HepG2 (cell line): ENCODE data around the gene TARBP2. TPM values are rescaled to one million over a fixed set of nuclear protein-coding genes. Genes with fewer than 3 reads are reported as not detected.
A peak's percentile ranks its signal among the peaks of the same experiment; 100 is the strongest.

Experiments
- ATAC-seq: fragments of 200-7000 bp; cut with Tn5 transposase; 3 replicates; pipeline ENCODE4 v1.9.1; 2020; ENCODE audit warnings: mild to moderate bottlenecking, moderate library complexity
- BruUV-seq: library from RNA; stranded (reverse); fragments of 400-500 nt; replicated peaks from 2 replicates; lab custom pipeline; 2021; lab: Mats Ljungman, UMichigan
- CTCF ChIA-PET: fragments of 300-600 bp; formaldehyde crosslinking; extraction: SDS; loops from one replicate; lab custom pipeline; 2021; ENCODE audit warnings: low total read pairs, inconsistent platforms, low intra/inter-chr PET ratio; lab: Yijun Ruan, JAX
- POLR2A ChIA-PET: fragments of 350-600 bp; sonication (Branson Sonifier 250); formaldehyde crosslinking; loops from one replicate; lab custom pipeline; 2020; ENCODE audit warnings: antibody characterized with exemption, inconsistent platforms; lab: Yijun Ruan, JAX
- DNase-seq: peaks from one replicate; pipeline ENCODE4 v3.0.0-alpha.2; 2015; ENCODE audit warnings: low spot score
- FAIRE-seq: peaks from 3 replicates; lab custom pipeline; 2011; peaks lifted over from hg19 to GRCh38; lab: Jason Lieb, UNC
- H2AFZ ChIP-seq: one replicate; pipeline ENCODE4 v1.6.1; 2011; ENCODE audit warnings: low read length, inconsistent platforms
- H3K27ac ChIP-seq: fragments of 300-600 bp; 3 replicates; pipeline ENCODE4 v1.8.0; 2011; ENCODE audit warnings: mixed run types, mild to moderate bottlenecking, mixed read lengths, low read length, inconsistent platforms; ENCODE audit not compliant: insufficient read depth; ENCODE audit errors: extremely low read length
- H3K27me3 ChIP-seq, 2 experiments: fragments of 200-600 bp in 1 of 2; 2 replicates in 1 of 2; 3 replicates in 1 of 2; pipeline versions ENCODE4 v1.6.0 to v1.8.0; 2011; ENCODE audit warnings: low read length in 2 of 2, mild to moderate bottlenecking in 2 of 2, moderate library complexity in 2 of 2, inconsistent platforms in 1 of 2; ENCODE audit not compliant: insufficient read depth in 2 of 2, control insufficient read depth in 1 of 2
- H3K36me3 ChIP-seq, 2 experiments: fragments of 200-600 bp in 1 of 2; replicated peaks in 1 of 2; 2 replicates in 1 of 2; 3 replicates in 1 of 2; pipeline versions ENCODE4 v1.5.1 to v1.8.0; 2011; ENCODE audit warnings: low read length in 2 of 2, inconsistent platforms in 1 of 2; ENCODE audit not compliant: insufficient read depth in 2 of 2, control insufficient read depth in 1 of 2
- H3K4me1 ChIP-seq: 2 replicates; pipeline ENCODE4 v1.5.1; 2012; ENCODE audit warnings: low read length, inconsistent platforms; ENCODE audit not compliant: insufficient read depth
- H3K4me2 ChIP-seq: 2 replicates; pipeline ENCODE4 v1.6.0; 2011; ENCODE audit warnings: low read depth, low read length, inconsistent platforms
- H3K4me3 ChIP-seq, 3 experiments: fragments of 200-600 bp in 1 of 3; sonication (generic), shearing (Covaris generic) in 1 of 3; replicated peaks in 1 of 3; 2 replicates each; pipeline ENCODE4 v1.5.1; 2011 to 2016; ENCODE audit warnings: low read length in 3 of 3, inconsistent platforms in 2 of 3, low read depth in 2 of 3, mild to moderate bottlenecking in 2 of 3, control low read depth in 1 of 3, mixed read lengths in 1 of 3; ENCODE audit not compliant: insufficient read depth in 1 of 3
- H3K79me2 ChIP-seq: one replicate; pipeline ENCODE4 v1.6.1; 2011; ENCODE audit warnings: low read length, inconsistent platforms; ENCODE audit not compliant: insufficient read depth
- H3K9ac ChIP-seq: 2 replicates; pipeline ENCODE4 v1.6.0; 2011; ENCODE audit warnings: mild to moderate bottlenecking, low read depth, low read length, inconsistent platforms; ENCODE audit not compliant: insufficient read depth
- H3K9me3 ChIP-seq: 2 replicates; pipeline ENCODE4 v1.5.1; 2012; ENCODE audit warnings: mild to moderate bottlenecking, low read length
- H4K20me1 ChIP-seq: 2 replicates; pipeline ENCODE4 v1.6.0; 2011; ENCODE audit warnings: inconsistent platforms, mild to moderate bottlenecking, low read length, moderate library complexity; ENCODE audit not compliant: insufficient read depth
- AKAP8 ChIP-seq: sonication (generic); formaldehyde crosslinking; IDR thresholded peaks from 2 replicates; pipeline ENCODE4 v1.5.1; 2020; ENCODE audit warnings: mild to moderate bottlenecking, missing genetic modification reagents
- FOXA1 ChIP-seq, 2 experiments: fragments of 450-650 bp in 1 of 2; sonication (generic) in 1 of 2; formaldehyde crosslinking in 1 of 2; IDR thresholded peaks; 2 replicates each; pipeline versions ENCODE4 v1.4.0 to v1.6.1; 2016 to 2020; ENCODE audit warnings: missing genetic modification reagents in 1 of 2
- SALL2 ChIP-seq: sonication (generic); formaldehyde crosslinking; IDR thresholded peaks from 2 replicates; pipeline ENCODE4 v1.8.1; 2023; ENCODE audit warnings: mild to moderate bottlenecking, missing genetic modification reagents, inconsistent platforms
- ZFP62 ChIP-seq: sonication (generic); formaldehyde crosslinking; IDR thresholded peaks from 2 replicates; pipeline ENCODE4 v1.4.0; 2020; ENCODE audit warnings: missing genetic modification reagents
- ZFX ChIP-seq: sonication (generic); formaldehyde crosslinking; IDR thresholded peaks from 2 replicates; pipeline ENCODE4 v1.4.0; 2020; ENCODE audit warnings: mild to moderate bottlenecking, low read depth, missing genetic modification reagents, moderate library complexity
- ZMYM3 ChIP-seq: sonication (generic); formaldehyde crosslinking; IDR thresholded peaks from 2 replicates; pipeline ENCODE4 v1.5.1; 2020; ENCODE audit warnings: mild to moderate bottlenecking, missing genetic modification reagents
- ZNF33B ChIP-seq: sonication (generic); formaldehyde crosslinking; IDR thresholded peaks from 2 replicates; pipeline ENCODE4 v1.5.1; 2020; ENCODE audit warnings: mild to moderate bottlenecking, missing genetic modification reagents
- ZNF720 ChIP-seq: sonication (generic); formaldehyde crosslinking; IDR thresholded peaks from 2 replicates; pipeline ENCODE4 v1.4.0; 2020; ENCODE audit warnings: missing genetic modification reagents
- ZNF747 ChIP-seq: sonication (generic); formaldehyde crosslinking; IDR thresholded peaks from 2 replicates; pipeline ENCODE4 v1.8.1; 2023; ENCODE audit warnings: missing genetic modification reagents, mild to moderate bottlenecking, borderline replicate concordance
- ZNF850 ChIP-seq: sonication (generic); formaldehyde crosslinking; conservative IDR thresholded peaks from 2 replicates; pipeline ENCODE4 v1.9.0; 2021; ENCODE audit warnings: mild to moderate bottlenecking, missing genetic modification reagents
- WGBS: methylation state at CpG from one replicate; pipeline ENCODE4 v1.1.6; 2017; ENCODE audit warnings: low lambda C conversion rate; 5-methylcytosine and 5-hydroxymethylcytosine counted together
- in situ Hi-C: cut with HindIII; loops from 2 replicates; pipeline ENCODE4 v1.10.0; 2017; ENCODE audit warnings: low pct_unique_long_range_greater_than_20kb; ENCODE audit not compliant: extremely low pct_ligation_motif_present
- intact Hi-C: fragments of 100-400 bp; cut with micrococcal nuclease; formaldehyde crosslinking; loops from one replicate; pipeline ENCODE4 v1.10.0; 2022; ENCODE audit not compliant: unreplicated experiment
- polyA plus RNA-seq, 8 experiments: library from polyadenylated mRNA; depleted of rRNA in 3 of 8; stranded (reverse) in 7 of 8; unstranded in 1 of 8; fragments of >200 nt; fragmentation: Illumina TruSeq in 4 of 8; extraction: Trizol in 4 of 8; gene quantifications; 2 replicates each; pipeline versions ENCODE4 v1.2.1 to v1.2.3, GENCODE V29; 2011 to 2016; ENCODE audit warnings: low read depth in 4 of 8, missing spikeins in 1 of 8, mixed read lengths in 1 of 8; ENCODE audit not compliant: insufficient read depth in 1 of 8
- total RNA-seq, 5 experiments: library from RNA; depleted of rRNA; stranded (reverse); fragments of >200 nt; fragmentation: Illumina TruSeq; extraction: Trizol; gene quantifications; 2 replicates each; pipeline ENCODE4 v1.2.3, GENCODE V29; 2016; ENCODE audit warnings: low read depth in 1 of 5
- TF ChIP-seq, protein P1 (sequence below): sonication (generic); formaldehyde crosslinking; conservative IDR thresholded peaks from 2 replicates; pipeline ENCODE4 v1.5.0; 2020; ENCODE audit warnings: missing genetic modification reagents

TARBP2 gene
- total and polyA plus RNA-seq, 2 of the 13 experiments (the other 11 are each of a cell fraction or from before 2014, with no cell fraction given) = 47.0 to 55.5 TPM

DNA sequence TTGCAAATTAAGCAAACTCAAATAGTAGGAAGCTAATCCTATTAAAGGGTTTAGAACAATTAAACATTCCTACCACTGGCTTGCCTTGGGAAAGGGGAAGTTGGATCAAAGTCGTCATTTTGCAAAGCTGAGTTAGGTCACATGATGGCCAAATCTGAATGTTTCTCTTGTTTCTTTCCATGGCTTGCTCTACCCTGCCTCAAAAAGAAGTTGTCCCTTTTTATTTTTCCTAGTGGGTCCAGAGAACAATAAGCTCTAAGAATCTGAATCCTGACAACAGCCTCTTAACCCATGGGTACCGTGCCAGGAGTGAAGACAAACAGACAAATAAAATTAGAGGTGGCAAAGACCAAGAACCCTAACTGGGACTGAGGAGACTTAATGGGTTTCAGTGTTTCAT lies 32.4 kb downstream of the TARBP2 start:
- Histone ChIP-seq H3K4me2 (no peak overlapping the region), H3K9me3 (no peaks in the 10 kb centered on the region), H2AFZ (no peak overlapping the region), H3K4me3 (no peak overlapping the region), H3K27ac (no peak overlapping the region), H3K4me1 (peaks cover 15% of the 10 kb centered on the region), H4K20me1 (no peaks in the 10 kb centered on the region), H3K27me3 (no peaks in the 10 kb centered on the region), H3K36me3 (peaks cover 20 to 58% of the 10 kb centered on the region in 2 experiments; a peak in 4 of 5 replicates), H3K9ac (no peak overlapping the region), H3K79me2 (no peaks in the 10 kb centered on the region)
- no TSS peak for BruUV-seq
- ChIA-PET CTCF (no interaction called here), POLR2A (interaction anchor here (1.2 kb wide), 1 partner anchor 32 kb away, joined by 3 read pairs; the partner anchor contains the start of gene TARBP2)
- FAIRE-seq (no peak), ATAC-seq (no peak), DNase-seq (no peak)
- intact Hi-C loops = no loop called here
- in situ Hi-C loops = no loop called here
- 95% methylated on average over 2 of the region's 2 CpGs for WGBS
- no peak for TF ChIP-seq ZNF850 (CRISPR knock-in tag)
- TF ChIP-seq ZMYM3 (CRISPR knock-in tag) = no peak

DNA sequence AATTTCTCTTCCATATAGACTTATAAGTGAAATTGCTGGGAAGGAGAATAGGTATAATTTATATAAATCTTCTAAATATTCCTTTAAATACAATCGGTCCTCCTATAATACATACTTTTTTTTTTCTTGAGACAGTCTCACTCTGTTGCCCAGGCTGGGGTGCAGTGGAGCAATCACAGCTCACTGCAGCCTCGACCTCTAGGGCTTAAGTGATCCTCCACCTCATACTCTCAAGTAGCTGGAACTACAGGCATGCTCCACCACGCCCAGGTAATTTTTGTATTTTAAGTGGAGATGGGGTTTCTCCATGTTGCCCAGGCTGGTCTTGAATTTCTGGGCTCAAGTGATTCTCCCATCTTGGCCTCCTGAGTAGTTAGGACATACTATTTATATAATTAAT lies 35.9 kb downstream of the TARBP2 start:
- in situ Hi-C loops (no loop called here), intact Hi-C loops (no loop called here)
- ChIA-PET CTCF (no interaction called here), POLR2A (no interaction called here)
- no peaks in the 10 kb centered on the region for H4K20me1 ChIP-seq
- peaks cover 16 to 58% of the 10 kb centered on the region in 2 experiments; a peak in 4 of 5 replicates for H3K36me3 ChIP-seq
- H3K9me3 ChIP-seq = no peaks in the 10 kb centered on the region
- H3K9ac ChIP-seq = no peak overlapping the region
- 96% methylated on average over 3 of the region's 3 CpGs for WGBS
- H3K4me1 ChIP-seq = peaks cover 31% of the 10 kb centered on the region
- H3K79me2 ChIP-seq = no peaks in the 10 kb centered on the region
- no TSS peak for BruUV-seq
- H3K27me3 ChIP-seq = no peaks in the 10 kb centered on the region
- DNase-seq (no peak), ATAC-seq (no peak), FAIRE-seq (peak; percentile 12)
- no peak overlapping the region for H2AFZ ChIP-seq
- H3K27ac ChIP-seq = no peak overlapping the region
- H3K4me2 ChIP-seq = no peak overlapping the region
- no peak overlapping the region for H3K4me3 ChIP-seq
- TF ChIP-seq ZFX (no peak), ZFP62 (CRISPR knock-in tag) (no peak), ZNF720 (CRISPR knock-in tag) (no peak), ZNF33B (CRISPR knock-in tag) (no peak), ZNF850 (CRISPR knock-in tag) (no peak), FOXA1 (IDR thresholded peaks at IDR 0.05) (no peak), FOXA1 (CRISPR knock-in tag; IDR thresholded peaks at IDR 0.05) (no peak), AKAP8 (no peak), SALL2 (CRISPR knock-in tag) (no peak), ZNF747 (no peak)
- TF ChIP-seq, protein P1, sequence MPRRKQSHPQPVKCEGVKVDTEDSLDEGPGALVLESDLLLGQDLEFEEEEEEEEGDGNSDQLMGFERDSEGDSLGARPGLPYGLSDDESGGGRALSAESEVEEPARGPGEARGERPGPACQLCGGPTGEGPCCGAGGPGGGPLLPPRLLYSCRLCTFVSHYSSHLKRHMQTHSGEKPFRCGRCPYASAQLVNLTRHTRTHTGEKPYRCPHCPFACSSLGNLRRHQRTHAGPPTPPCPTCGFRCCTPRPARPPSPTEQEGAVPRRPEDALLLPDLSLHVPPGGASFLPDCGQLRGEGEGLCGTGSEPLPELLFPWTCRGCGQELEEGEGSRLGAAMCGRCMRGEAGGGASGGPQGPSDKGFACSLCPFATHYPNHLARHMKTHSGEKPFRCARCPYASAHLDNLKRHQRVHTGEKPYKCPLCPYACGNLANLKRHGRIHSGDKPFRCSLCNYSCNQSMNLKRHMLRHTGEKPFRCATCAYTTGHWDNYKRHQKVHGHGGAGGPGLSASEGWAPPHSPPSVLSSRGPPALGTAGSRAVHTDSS (CRISPR knock-in tag) = no peak
